Measurements from ENCODE around the gene TBC1D10B. TPM values are rescaled to one million over a fixed set of nuclear protein-coding genes. Genes with fewer than 3 reads are reported as not detected.

The TBC1D10B gene
- polyA plus RNA-seq, 1 experiment: 12.0 TPM

- Histone ChIP-seq H3K9me3 (ENCODE audit: control insufficient read depth, insufficient read depth, low read length) (no peaks in the 10 kb centered on the region), H3K4me3 (ENCODE audit: low read depth, low read length) (peak overlapping the region; percentile 60), H3K27me3 (ENCODE audit: control insufficient read depth, insufficient read depth, low read length) (no peaks in the 10 kb centered on the region), H3K27ac (ENCODE audit: low read depth, low read length) (no peak overlapping the region)
- TF ChIP-seq CTCF (IDR thresholded peaks at IDR 0.05; ENCODE audit: low read depth, low read length): no peak
- CTCF ChIA-PET: interaction anchor here (0.5 to 2.0 kb wide), 5 partner anchors 8 to 51 kb away, joined by 3 to 13 read pairs (median 4); partner anchors contain the start of genes DCTPP1 and ZNF771
- POLR2A ChIA-PET: interaction anchor here (0.6 to 2.0 kb wide), 10 partner anchors 8 to 577 kb away, joined by 3 to 13 read pairs (median 6); partner anchors contain the start of genes DCTPP1, SEPHS2, TBX6 and ZNF688
- DNase-seq (ENCODE audit: low read depth, low spot score): no peak
Observed at GRCh38 chr16:30416624-30417528, 46.6 kb upstream of the TBC1D10B start.

- Histone ChIP-seq H3K27ac (ENCODE audit: low read depth, low read length) (no peak overlapping the region), H3K4me3 (ENCODE audit: low read depth, low read length) (no peak overlapping the region), H3K27me3 (ENCODE audit: control insufficient read depth, insufficient read depth, low read length) (no peaks in the 10 kb centered on the region), H3K9me3 (ENCODE audit: control insufficient read depth, insufficient read depth, low read length) (no peaks in the 10 kb centered on the region)
- TF ChIP-seq CTCF (IDR thresholded peaks at IDR 0.05; ENCODE audit: low read depth, low read length): no peak
- ChIA-PET POLR2A (interaction anchor here (0.7 kb wide), 1 partner anchor 43 kb away, joined by 7 read pairs; no protein-coding TSS in a partner anchor), CTCF (interaction anchor here (1.0 kb wide), 1 partner anchor 14 kb away, joined by 4 read pairs; the partner anchor contains the start of gene DCTPP1)
- DNase-seq (ENCODE audit: low read depth, low spot score): no peak
Observed at GRCh38 chr16:30416047-30416603, 45.8 kb upstream of the TBC1D10B start.

GRCh38 chr16:30414159-30414558 is 43.9 kb upstream of the TBC1D10B start:
- Histone ChIP-seq H3K27ac (ENCODE audit: low read depth, low read length) (no peak overlapping the region), H3K4me3 (ENCODE audit: low read depth, low read length) (no peak overlapping the region), H3K27me3 (ENCODE audit: control insufficient read depth, insufficient read depth, low read length) (no peaks in the 10 kb centered on the region), H3K9me3 (ENCODE audit: control insufficient read depth, insufficient read depth, low read length) (no peaks in the 10 kb centered on the region)
- ChIA-PET CTCF (no interaction called here), POLR2A (no interaction called here)
- no peak for DNase-seq (ENCODE audit: low read depth, low spot score)
- TF ChIP-seq CTCF (IDR thresholded peaks at IDR 0.05; ENCODE audit: low read depth, low read length): no peak

GRCh38 chr16:30413112-30413806 is 43.0 kb upstream of the TBC1D10B start:
- CTCF ChIA-PET: interaction anchor here (0.6 kb wide), 1 partner anchor 36 kb away, joined by 3 read pairs; no protein-coding TSS in a partner anchor
- POLR2A ChIA-PET: no interaction called here

More at GRCh38 chr16:30413112-30413806, 43.0 kb upstream of the TBC1D10B start:
- Histone ChIP-seq H3K4me3 (ENCODE audit: low read depth, low read length) (no peak overlapping the region), H3K27me3 (ENCODE audit: control insufficient read depth, insufficient read depth, low read length) (no peaks in the 10 kb centered on the region), H3K9me3 (ENCODE audit: control insufficient read depth, insufficient read depth, low read length) (no peaks in the 10 kb centered on the region), H3K27ac (ENCODE audit: low read depth, low read length) (no peak overlapping the region)
- no peak for DNase-seq (ENCODE audit: low read depth, low spot score)
- TF ChIP-seq CTCF (IDR thresholded peaks at IDR 0.05; ENCODE audit: low read depth, low read length): no peak
